ENCODE results near the gene NAA35. TPM values are rescaled to one million over a fixed set of nuclear protein-coding genes. Genes with fewer than 3 reads are reported as not detected.

Gene NAA35
- total RNA-seq, 4 donors from 2014 or later = 17.2 to 25.8 (median 18.1) TPM

- TF ChIP-seq, protein P1, sequence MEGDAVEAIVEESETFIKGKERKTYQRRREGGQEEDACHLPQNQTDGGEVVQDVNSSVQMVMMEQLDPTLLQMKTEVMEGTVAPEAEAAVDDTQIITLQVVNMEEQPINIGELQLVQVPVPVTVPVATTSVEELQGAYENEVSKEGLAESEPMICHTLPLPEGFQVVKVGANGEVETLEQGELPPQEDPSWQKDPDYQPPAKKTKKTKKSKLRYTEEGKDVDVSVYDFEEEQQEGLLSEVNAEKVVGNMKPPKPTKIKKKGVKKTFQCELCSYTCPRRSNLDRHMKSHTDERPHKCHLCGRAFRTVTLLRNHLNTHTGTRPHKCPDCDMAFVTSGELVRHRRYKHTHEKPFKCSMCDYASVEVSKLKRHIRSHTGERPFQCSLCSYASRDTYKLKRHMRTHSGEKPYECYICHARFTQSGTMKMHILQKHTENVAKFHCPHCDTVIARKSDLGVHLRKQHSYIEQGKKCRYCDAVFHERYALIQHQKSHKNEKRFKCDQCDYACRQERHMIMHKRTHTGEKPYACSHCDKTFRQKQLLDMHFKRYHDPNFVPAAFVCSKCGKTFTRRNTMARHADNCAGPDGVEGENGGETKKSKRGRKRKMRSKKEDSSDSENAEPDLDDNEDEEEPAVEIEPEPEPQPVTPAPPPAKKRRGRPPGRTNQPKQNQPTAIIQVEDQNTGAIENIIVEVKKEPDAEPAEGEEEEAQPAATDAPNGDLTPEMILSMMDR (IDR thresholded peaks at IDR 0.05; ENCODE audit: low read depth) = no peak
These were observed 111.9 kb downstream of the NAA35 start for GRCh38 chr9:86052556-86053468.

DNA sequence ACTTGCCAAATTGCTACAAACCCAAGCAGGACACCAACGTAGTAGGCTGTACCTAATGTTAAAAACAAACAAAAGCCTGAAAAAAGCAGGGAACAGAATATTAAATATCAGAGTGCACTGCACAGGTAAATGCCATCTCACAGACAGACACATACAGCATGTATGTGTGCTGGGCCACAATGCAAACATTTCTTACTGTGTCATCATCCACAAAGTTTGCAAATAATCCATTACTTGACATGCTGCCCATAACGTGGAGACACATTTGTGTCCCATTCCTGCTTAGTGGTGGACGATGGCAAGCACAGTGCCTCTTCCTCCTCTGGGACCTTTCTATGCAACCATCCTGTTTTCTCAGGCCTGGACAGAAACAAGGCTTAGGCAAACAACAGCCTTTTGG lies 113.7 kb downstream of the NAA35 start:
- TF ChIP-seq, protein P1 (IDR thresholded peaks at IDR 0.05; ENCODE audit: low read depth) = no peak

DNA sequence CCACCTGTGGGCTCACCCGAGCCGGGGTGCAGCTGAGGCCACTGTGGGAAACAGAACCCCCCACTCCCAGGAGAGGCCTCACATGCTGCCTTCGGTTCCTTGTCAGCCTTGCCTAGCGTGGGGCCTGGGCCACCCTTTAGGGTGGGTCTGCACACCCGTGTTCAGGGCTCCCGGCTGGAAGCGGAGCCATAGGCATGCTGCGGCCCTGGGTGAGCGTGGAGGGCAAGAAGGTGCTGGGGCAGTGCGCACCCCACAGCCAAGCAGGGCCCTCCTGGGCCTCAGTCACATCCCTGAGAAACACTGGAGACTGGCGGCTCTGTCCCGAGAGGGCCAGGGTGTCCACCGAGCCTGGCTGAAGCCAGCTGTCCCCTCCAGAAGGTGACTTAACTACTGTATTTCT lies 116.5 kb downstream of the NAA35 start:
- TF ChIP-seq, protein P1 (IDR thresholded peaks at IDR 0.05; ENCODE audit: low read depth) = no peak

- TF ChIP-seq, protein P1 (IDR thresholded peaks at IDR 0.05; ENCODE audit: low read depth) = no peak
These were observed 121.2 kb downstream of the NAA35 start for GRCh38 chr9:86061972-86062739.

DNA sequence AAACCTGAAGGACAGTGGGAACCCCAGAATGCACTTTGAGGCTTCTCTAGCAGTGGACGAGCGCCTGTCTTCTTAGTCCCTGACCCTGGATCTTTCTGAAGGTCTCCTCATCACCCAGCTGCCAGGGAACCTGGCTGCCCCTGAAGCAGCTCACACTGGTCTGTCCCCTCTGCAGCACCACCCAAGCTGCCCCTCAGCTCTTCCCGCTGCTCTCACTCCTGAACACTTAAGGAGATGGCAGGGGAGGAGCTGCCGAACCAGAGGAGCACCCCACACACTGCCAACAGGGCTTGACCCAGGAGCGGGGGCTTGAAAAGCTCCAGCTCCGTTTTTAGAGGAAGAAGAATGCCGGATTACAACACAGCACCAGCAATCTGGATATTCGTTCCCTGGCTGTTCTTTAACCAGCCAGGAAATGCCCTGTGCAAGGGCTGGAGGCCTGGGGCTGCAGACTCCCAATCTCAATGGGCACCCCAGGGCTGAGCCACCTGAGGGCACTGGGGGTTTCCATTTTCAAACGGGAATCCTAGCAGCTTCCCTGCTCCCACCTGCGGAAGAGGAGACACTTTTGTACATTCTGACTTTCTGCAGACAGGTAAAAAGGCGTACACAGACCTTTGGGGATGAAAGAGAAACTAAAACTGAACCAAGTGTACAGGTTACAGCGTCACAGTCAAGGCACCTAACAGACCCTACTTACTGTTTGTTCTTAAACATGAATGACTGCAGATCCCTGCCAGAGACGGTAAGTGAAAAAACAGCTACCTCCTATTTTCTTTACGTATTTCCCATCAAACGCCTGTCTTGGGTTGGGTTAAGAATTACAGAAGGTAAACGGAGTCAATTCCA lies 122.1 kb downstream of the NAA35 start:
- TF ChIP-seq, protein P1 (IDR thresholded peaks at IDR 0.05; ENCODE audit: low read depth) = no peak

GRCh38 chr9:86064220-86064619 lies 123.3 kb downstream of the NAA35 start:
- TF ChIP-seq, protein P1 (IDR thresholded peaks at IDR 0.05; ENCODE audit: low read depth) = no peak

Measured in subcutaneous adipose tissue (tissue), 4 donors.